Sciatic nerve (tissue), 2 donors: ENCODE data around the gene PHACTR3. TPM values are rescaled to one million over a fixed set of nuclear protein-coding genes. Genes with fewer than 3 reads are reported as not detected.
"Not testable (repeated sequence)": the region's sequence is repeated elsewhere in the genome, so short reads cannot be mapped to it uniquely, and the experiment has no call there.

Experiments used
- ATAC-seq: fragments of 200-7000 bp; cut with Tn5 transposase; one replicate; pipeline ENCODE4 v1.9.1; 2020; ENCODE audit warnings: mild to moderate bottlenecking, moderate library complexity
- DNase-seq: peaks from one replicate; pipeline ENCODE4 v3.0.0-alpha.2; 2020; ENCODE audit warnings: low spot score
- intact Hi-C: fragments of 100-400 bp; cut with DNase I; formaldehyde crosslinking; loops from one replicate; pipeline ENCODE4 v1.14.2; 2022
- total RNA-seq: library from RNA; stranded (reverse); fragmentation: NEBNext Ultra II Directional; extraction: Animal tissue kit (Norgen Biotek cat#: 25700); gene quantifications from one replicate; pipeline ENCODE4 v1.2.1, GENCODE V29; 2021
- donor health status: DM: no; HTN: no; CAD: no.
- donor health status: DM: no; HTN: no; CAD: no.

Gene PHACTR3
- total RNA-seq, 1 donor from 2014 or later: not detected

DNA sequence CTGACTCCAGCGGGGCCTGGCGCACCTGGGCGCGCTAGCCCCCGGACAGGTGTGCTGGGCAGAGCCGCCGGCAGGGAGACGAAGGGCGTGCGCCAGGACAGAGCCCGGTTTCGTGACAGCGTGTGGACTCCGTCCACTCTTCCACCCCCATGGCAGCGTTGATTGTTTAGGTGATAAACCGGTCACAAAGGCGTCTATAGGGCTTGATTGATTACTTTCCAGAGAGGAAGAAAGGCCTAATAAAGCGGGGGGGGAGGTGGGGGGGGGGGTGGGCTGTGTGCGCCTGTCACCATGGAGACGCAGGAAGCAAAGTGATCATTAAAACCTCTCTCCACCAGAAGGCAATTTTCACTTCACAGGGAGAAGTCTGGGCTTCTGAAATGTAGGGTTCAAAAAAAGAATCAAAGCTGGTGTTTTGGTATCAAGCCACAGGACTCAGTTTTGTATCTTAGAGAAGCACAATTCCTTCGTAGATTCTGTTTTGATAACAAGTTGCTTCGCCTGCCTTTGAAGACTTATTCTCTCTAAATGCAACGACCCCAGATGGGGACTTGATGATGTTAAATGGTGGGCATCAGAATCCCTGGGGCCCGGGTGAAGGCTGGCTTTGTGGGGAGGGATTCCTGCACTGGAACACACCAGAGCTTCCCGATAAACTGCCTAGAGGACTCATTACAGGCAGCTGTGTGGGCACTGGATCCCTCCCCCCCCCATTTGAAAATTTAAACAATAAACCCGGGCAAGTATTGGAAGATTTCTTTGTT, 1.4 kb downstream of the PHACTR3 start:
- ATAC-seq (no peak), DNase-seq (no peak)
- intact Hi-C loops: loop anchor here (10.0 kb wide), 1 partner anchor 149 kb away; no protein-coding TSS in a partner anchor

- ATAC-seq (no peak), DNase-seq (no peak)
- intact Hi-C loops: loop anchor here (10.0 kb wide), 1 partner anchor 148 kb away; no protein-coding TSS in a partner anchor
These were observed 2.2 kb downstream of the PHACTR3 start for GRCh38 chr20:59606566-59606965.

DNA sequence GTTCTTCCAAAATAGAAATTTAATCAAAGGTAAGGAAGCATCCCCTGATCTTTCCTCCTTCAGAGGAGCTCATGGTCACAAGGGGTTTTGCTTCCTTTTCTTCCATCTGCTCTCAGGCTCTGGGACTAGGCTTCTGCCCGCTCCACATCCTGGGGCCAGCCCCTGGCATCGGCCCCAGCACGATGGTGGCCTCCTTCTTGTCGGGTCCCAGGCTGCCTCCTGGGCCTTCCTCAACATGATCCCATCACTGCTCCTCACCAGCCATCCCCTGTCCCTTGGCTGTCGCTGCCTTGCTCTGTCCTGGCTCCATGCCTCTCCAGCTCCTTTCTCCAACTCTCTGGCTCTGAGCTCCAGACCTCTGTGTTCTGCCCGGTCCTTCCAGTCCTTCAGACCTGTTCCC, 4.1 kb downstream of the PHACTR3 start:
- ATAC-seq: no peak
- no peak for DNase-seq
- intact Hi-C loops: loop anchor here (10.0 kb wide), 1 partner anchor 146 kb away; no protein-coding TSS in a partner anchor

DNA sequence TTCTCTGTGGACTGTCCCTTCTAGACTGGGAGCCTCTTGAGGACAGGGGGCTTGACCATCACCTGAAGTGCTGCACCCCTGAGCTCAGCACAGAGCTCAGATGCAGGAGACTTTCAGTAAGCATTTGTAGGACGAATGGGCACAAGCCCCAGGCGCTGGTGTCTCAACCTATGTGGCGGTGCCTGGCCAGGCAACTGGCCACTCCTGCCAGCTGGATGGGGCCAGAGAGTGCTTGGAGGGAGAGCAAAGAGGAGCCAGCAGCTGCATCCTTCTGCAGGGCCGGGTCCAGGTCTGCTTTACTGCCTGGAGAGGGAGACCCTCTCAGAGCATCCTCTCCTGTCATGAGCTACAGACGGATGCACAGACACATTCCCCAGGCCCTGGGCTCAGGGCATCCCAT, 4.5 kb downstream of the PHACTR3 start:
- DNase-seq (no peak), ATAC-seq (no peak)
- intact Hi-C loops: loop anchor here (10.0 kb wide), 1 partner anchor 146 kb away; no protein-coding TSS in a partner anchor

GRCh38 chr20:59611286-59611685, 6.9 kb downstream of the PHACTR3 start:
- ATAC-seq (no peak), DNase-seq (no peak)
- intact Hi-C loops: no loop called here

- ATAC-seq (no peak), DNase-seq (no peak)
- intact Hi-C loops: no loop called here
These were observed 9.5 kb downstream of the PHACTR3 start for GRCh38 chr20:59613861-59614260.

DNA sequence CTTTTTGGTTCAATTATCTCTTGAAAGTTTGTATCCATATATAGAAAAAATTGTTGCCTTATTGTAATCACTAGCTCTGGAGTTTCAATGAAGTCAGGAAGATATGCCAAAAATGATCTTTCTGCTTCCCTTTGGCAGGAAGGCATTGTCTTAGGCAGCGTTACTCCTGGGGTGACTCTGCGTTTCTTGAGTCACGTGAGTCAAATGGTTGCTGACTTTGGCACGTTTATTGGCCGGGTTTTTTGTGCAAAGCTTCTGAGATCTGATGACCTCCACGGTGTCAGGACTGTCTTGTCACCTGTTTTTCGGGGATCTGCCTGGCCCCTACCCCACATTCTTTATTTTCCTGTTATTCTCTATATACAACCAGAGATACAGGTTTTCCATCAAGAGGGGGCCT, 10.4 kb downstream of the PHACTR3 start:
- DNase-seq (no peak), ATAC-seq (no peak)
- intact Hi-C loops: no loop called here

- no peak for DNase-seq
- intact Hi-C loops: no loop called here
- ATAC-seq: no peak
These were observed 12.0 kb downstream of the PHACTR3 start for GRCh38 chr20:59616306-59616705.

DNA sequence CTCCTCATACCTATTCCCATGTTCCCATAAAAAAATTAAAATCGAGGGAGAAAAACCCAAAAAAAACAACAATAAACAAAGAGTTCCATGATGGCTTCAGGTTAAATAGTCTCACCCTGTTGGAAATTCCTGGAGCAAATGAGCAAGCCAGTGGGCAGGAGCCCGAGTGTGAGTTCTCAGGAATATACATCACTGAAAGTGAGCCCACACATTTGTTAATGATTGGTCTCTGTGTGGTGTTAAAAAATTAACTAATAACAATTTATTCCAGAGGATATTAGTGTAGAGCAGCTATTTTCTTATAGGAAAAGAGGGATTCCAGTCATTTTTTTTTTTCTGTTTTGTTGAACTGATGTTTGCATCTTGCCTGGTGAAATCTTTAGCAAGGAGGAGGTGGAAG, 12.9 kb downstream of the PHACTR3 start:
- intact Hi-C loops: no loop called here
- DNase-seq (no peak), ATAC-seq (no peak)

DNA sequence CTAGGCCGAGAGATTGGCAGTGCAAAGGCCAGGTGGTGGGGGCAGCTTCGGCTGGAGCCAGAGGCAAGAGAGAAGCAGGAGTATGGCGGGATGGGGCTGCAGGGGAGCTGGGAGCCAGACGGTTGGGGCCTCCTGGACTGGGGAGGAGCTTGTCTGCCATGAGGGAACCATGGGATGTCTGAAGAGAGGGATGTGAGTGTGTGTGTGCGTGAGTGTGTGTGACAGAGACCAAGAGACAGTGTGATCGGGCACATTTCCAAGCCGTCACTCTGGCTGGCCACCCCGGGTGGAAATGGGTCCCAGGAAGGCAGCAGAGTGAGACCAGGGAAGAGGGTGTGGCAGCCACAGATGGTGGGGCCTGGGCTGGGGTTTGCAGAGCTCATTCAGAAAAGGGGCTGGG, 13.8 kb downstream of the PHACTR3 start:
- intact Hi-C loops: no loop called here
- DNase-seq: no peak
- ATAC-seq: no peak

DNA sequence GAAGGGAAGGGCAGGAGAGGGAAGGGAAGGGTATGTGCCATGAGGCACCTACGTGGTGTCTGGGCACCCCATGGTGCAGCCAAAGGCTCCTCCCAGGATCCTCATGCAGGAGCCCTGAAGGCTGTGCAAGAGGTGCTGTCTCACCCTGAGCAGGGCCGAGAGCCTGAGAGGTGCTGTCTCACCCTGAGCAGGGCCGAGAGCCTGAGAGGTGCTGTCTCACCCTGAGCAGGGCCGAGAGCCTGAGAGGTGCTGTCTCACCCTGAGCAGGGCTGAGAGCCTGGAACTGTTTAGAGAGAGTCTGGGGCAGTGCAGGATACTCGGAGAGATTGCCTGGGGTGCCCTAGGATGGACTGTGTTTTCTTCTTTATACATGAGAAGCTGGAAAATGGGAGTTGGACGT, 14.2 kb downstream of the PHACTR3 start:
- intact Hi-C loops, DNase-seq, ATAC-seq: not testable (repeated sequence)

- ATAC-seq (no peak), DNase-seq (no peak)
- intact Hi-C loops: no loop called here
These were observed 16.6 kb downstream of the PHACTR3 start for GRCh38 chr20:59620860-59621505.

DNA sequence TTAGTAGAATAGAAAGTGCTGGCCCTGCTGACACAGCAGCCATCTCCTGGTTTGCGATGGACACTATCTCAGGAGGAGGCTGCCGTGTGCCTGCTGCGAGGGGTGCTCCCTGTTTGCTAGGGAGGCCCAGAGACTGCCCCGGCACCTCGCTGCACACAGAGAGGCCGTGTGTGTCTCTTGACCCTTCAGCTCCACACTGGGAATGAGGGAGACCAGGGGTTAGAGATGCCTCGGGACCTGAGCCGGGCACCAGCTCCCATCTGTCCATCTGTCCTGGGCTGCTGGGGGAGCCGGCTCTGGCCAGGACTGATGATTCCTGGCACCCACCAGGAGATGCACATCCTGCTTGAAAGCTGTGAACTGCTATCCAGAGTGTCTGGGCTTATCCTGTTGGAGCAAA, 18.2 kb downstream of the PHACTR3 start:
- DNase-seq (no peak), ATAC-seq (no peak)

GRCh38 chr20:59623133-59623532, 18.8 kb downstream of the PHACTR3 start:
- ATAC-seq (no peak), DNase-seq (no peak)
- intact Hi-C loops: no loop called here

More for the DNA sequence above, 18.2 kb downstream of the PHACTR3 start:
- intact Hi-C loops: no loop called here

DNA sequence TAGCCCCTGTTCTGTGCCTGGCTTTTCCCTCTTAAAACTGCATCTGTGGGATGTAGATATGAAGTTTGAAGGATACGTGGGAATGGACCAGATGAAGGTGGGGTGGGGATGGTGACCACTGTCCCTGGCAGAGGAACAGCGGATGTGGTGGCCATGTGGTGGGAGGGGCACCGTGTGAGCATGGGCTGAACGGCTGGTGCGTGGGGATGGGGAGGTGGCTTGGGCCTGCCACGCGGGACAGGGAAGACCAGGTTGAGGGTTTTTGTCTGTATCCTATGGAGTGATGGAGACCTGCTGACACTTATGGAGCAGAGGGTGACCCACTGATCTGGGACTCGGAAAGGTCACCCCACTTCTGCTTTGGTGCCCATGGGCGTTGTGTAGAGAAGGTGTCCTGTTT, 19.2 kb downstream of the PHACTR3 start:
- intact Hi-C loops: no loop called here
- DNase-seq (no peak), ATAC-seq (no peak)

- ATAC-seq (no peak), DNase-seq (no peak)
- intact Hi-C loops: no loop called here
These were observed 20.1 kb downstream of the PHACTR3 start for GRCh38 chr20:59624401-59624800.

DNA sequence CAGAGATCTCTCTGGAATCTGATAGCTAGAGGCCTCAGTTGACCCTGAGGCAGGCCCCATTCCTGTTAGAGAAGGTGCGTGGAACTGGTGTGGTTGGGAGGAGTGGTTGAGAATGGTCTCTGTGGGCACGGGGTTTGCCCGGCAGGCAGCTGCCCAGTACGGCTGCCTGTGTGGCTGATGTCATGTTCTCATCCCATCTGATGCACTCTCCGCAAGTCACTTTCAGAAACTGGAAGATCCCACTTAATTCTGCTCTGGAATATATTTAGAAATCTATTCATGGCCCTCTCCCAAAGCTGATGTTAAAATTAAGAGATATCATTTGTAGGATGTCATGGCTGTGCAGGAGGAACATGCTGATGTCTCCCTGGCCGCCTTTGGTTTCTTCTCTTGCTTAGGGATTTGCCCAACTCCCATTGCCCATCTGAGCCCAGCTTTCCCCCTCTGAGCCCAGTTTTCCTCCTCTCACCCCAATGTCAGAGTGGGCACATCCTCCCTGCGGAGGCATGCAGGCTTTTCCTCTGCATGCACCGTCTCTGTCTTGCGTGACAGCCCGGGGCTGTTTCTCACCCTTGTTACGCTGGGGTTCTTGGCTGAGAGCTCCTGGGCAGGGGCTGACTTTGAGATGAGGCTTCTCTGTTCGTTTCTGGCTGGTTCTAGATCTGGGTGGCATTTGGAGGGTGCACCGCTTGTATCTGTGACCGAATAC, 21.0 kb downstream of the PHACTR3 start:
- intact Hi-C loops: no loop called here
- DNase-seq: no peak
- ATAC-seq: no peak

- no peak for ATAC-seq
- intact Hi-C loops: no loop called here
- DNase-seq: no peak
These were observed 23.0 kb downstream of the PHACTR3 start for GRCh38 chr20:59627298-59627697.

DNA sequence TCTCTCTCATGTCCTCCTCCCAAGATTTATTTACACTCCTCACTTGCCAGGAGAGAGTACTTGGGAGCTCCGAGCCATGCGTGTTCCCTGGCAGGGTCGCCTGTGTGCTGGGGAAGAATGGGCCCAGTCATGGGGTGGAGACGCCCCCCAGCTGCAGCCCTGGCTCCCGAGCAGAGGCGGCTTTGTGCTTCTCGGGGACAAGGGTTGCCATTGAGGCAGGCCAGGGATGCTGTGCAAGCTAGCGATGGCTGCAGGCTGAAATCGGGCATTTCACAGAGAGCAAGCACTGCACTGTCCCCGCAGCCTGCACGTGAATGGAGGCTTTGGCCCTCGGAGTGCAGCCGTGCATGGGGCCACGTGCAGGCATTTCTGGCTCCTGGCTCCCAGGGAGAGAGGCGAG, 23.8 kb downstream of the PHACTR3 start:
- peak; percentile 51 for DNase-seq
- intact Hi-C loops: no loop called here
- peak; percentile 60 for ATAC-seq
